Measurements from ENCODE around the gene MEI4. TPM values are rescaled to one million over a fixed set of nuclear protein-coding genes. Genes with fewer than 3 reads are reported as not detected.
"Not testable (repeated sequence)": the region's sequence is repeated elsewhere in the genome, so short reads cannot be mapped to it uniquely, and the experiment has no call there.

The MEI4 gene
- polyA plus RNA-seq, 4 donors = 0.01 to 0.09 TPM; not detected in 2

GRCh38 chr6:77813090-77813489 is 160.3 kb downstream of the MEI4 start:
- Histone ChIP-seq H3K27ac (ENCODE audit: low read depth in 1 of 3, low read length in 2 of 3) (no peak overlapping the region), H3K36me3 (ENCODE audit: control insufficient read depth in 3 of 3, insufficient read depth in 2 of 3, low read depth in 1 of 3, low read length in 3 of 3) (no peaks in the 10 kb centered on the region), H3K9me3 (ENCODE audit: control insufficient read depth in 2 of 2, insufficient read depth in 1 of 2, low read depth in 1 of 2, low read length in 1 of 2) (no peaks in the 10 kb centered on the region), H3K4me3 (ENCODE audit: low read depth in 1 of 3, low read length in 3 of 3) (no peak overlapping the region), H3K4me1 (ENCODE audit: control insufficient read depth in 3 of 3, insufficient read depth in 2 of 3, low read depth in 1 of 3, low read length in 2 of 3) (peaks cover 0 to 16% (median 2%) of the 10 kb centered on the region in 3 donors), H3K27me3 (ENCODE audit: control insufficient read depth in 3 of 3, insufficient read depth in 3 of 3, low read length in 3 of 3) (no peaks in the 10 kb centered on the region)
- 92 to 100% (median 93%) methylated on average over 1 of the region's 1 CpG for WGBS, 3 donors
- no peak for DNase-seq
- no peak for FAIRE-seq

- H3K9me3 ChIP-seq (ENCODE audit: control insufficient read depth in 2 of 2, insufficient read depth in 1 of 2, low read depth in 1 of 2, low read length in 1 of 2) = no peaks in the 10 kb centered on the region
- FAIRE-seq (no peak), DNase-seq (peak; percentile 41 to 47)
- no peak overlapping the region for H3K27ac ChIP-seq (ENCODE audit: low read depth in 1 of 3, low read length in 2 of 3)
- H3K4me1 ChIP-seq (ENCODE audit: control insufficient read depth in 3 of 3, insufficient read depth in 2 of 3, low read depth in 1 of 3, low read length in 2 of 3) = peaks cover 0 to 16% (median 2%) of the 10 kb centered on the region in 3 donors
- no peak overlapping the region for H3K4me3 ChIP-seq (ENCODE audit: low read depth in 1 of 3, low read length in 3 of 3)
- no peaks in the 10 kb centered on the region for H3K36me3 ChIP-seq (ENCODE audit: control insufficient read depth in 3 of 3, insufficient read depth in 2 of 3, low read depth in 1 of 3, low read length in 3 of 3)
- WGBS, 3 donors = 28 to 70% (median 48%) methylated on average over 1 of the region's 1 CpG
- no peaks in the 10 kb centered on the region for H3K27me3 ChIP-seq (ENCODE audit: control insufficient read depth in 3 of 3, insufficient read depth in 3 of 3, low read length in 3 of 3)
These were observed 161.3 kb downstream of the MEI4 start for GRCh38 chr6:77814119-77814518.

GRCh38 chr6:77815531-77815930 is 162.7 kb downstream of the MEI4 start:
- FAIRE-seq (no peak), DNase-seq (no peak)
- Histone ChIP-seq H3K27ac (ENCODE audit: low read depth in 1 of 3, low read length in 2 of 3) (no peak overlapping the region), H3K4me3 (ENCODE audit: low read depth in 1 of 3, low read length in 3 of 3) (no peak overlapping the region), H3K36me3 (ENCODE audit: control insufficient read depth in 3 of 3, insufficient read depth in 2 of 3, low read depth in 1 of 3, low read length in 3 of 3) (no peaks in the 10 kb centered on the region), H3K9me3 (ENCODE audit: control insufficient read depth in 2 of 2, insufficient read depth in 1 of 2, low read depth in 1 of 2, low read length in 1 of 2) (no peaks in the 10 kb centered on the region), H3K27me3 (ENCODE audit: control insufficient read depth in 3 of 3, insufficient read depth in 3 of 3, low read length in 3 of 3) (no peaks in the 10 kb centered on the region), H3K4me1 (ENCODE audit: control insufficient read depth in 3 of 3, insufficient read depth in 2 of 3, low read depth in 1 of 3, low read length in 2 of 3) (peaks cover 0 to 16% (median 2%) of the 10 kb centered on the region in 3 donors)

- Histone ChIP-seq H3K27ac (ENCODE audit: low read depth in 1 of 3, low read length in 2 of 3) (no peak overlapping the region), H3K4me1 (ENCODE audit: control insufficient read depth in 3 of 3, insufficient read depth in 2 of 3, low read depth in 1 of 3, low read length in 2 of 3) (peaks cover 0 to 16% (median 2%) of the 10 kb centered on the region in 3 donors), H3K4me3 (ENCODE audit: low read depth in 1 of 3, low read length in 3 of 3) (no peak overlapping the region), H3K27me3 (ENCODE audit: control insufficient read depth in 3 of 3, insufficient read depth in 3 of 3, low read length in 3 of 3) (no peaks in the 10 kb centered on the region), H3K36me3 (ENCODE audit: control insufficient read depth in 3 of 3, insufficient read depth in 2 of 3, low read depth in 1 of 3, low read length in 3 of 3) (no peaks in the 10 kb centered on the region), H3K9me3 (ENCODE audit: control insufficient read depth in 2 of 2, insufficient read depth in 1 of 2, low read depth in 1 of 2, low read length in 1 of 2) (no peaks in the 10 kb centered on the region)
- 89 to 96% (median 91%) methylated on average over 2 of the region's 2 CpGs for WGBS, 3 donors
- FAIRE-seq = no peak
- DNase-seq = no peak
These were observed 164.0 kb downstream of the MEI4 start for GRCh38 chr6:77816766-77817270.

GRCh38 chr6:77822265-77822664 is 169.4 kb downstream of the MEI4 start:
- WGBS, 3 donors = 47 to 80% (median 61%) methylated on average over 2 of the region's 2 CpGs

GRCh38 chr6:77825204-77825603 is 172.4 kb downstream of the MEI4 start:
- Histone ChIP-seq H3K36me3 (ENCODE audit: control insufficient read depth in 3 of 3, insufficient read depth in 2 of 3, low read depth in 1 of 3, low read length in 3 of 3) (no peaks in the 10 kb centered on the region), H3K9me3 (ENCODE audit: control insufficient read depth in 2 of 2, insufficient read depth in 1 of 2, low read depth in 1 of 2, low read length in 1 of 2) (no peaks in the 10 kb centered on the region), H3K27ac (ENCODE audit: low read depth in 1 of 3, low read length in 2 of 3) (no peak overlapping the region), H3K27me3 (ENCODE audit: control insufficient read depth in 3 of 3, insufficient read depth in 3 of 3, low read length in 3 of 3) (no peaks in the 10 kb centered on the region), H3K4me3 (ENCODE audit: low read depth in 1 of 3, low read length in 3 of 3) (no peak overlapping the region), H3K4me1 (ENCODE audit: control insufficient read depth in 3 of 3, insufficient read depth in 2 of 3, low read depth in 1 of 3, low read length in 2 of 3) (no peaks in the 10 kb centered on the region)
- WGBS, 3 donors = 54 to 67% (median 63%) methylated on average over 2 of the region's 2 CpGs
- FAIRE-seq (no peak), DNase-seq (no peak)

More at GRCh38 chr6:77822265-77822664, 169.4 kb downstream of the MEI4 start:
- no peak overlapping the region for H3K27ac ChIP-seq (ENCODE audit: low read depth in 1 of 3, low read length in 2 of 3)
- H3K9me3 ChIP-seq (ENCODE audit: control insufficient read depth in 2 of 2, insufficient read depth in 1 of 2, low read depth in 1 of 2, low read length in 1 of 2) = no peaks in the 10 kb centered on the region
- H3K27me3 ChIP-seq (ENCODE audit: control insufficient read depth in 3 of 3, insufficient read depth in 3 of 3, low read length in 3 of 3) = no peaks in the 10 kb centered on the region
- FAIRE-seq = no peak
- H3K36me3 ChIP-seq (ENCODE audit: control insufficient read depth in 3 of 3, insufficient read depth in 2 of 3, low read depth in 1 of 3, low read length in 3 of 3) = no peaks in the 10 kb centered on the region
- peaks cover 0 to 3% (median 0%) of the 10 kb centered on the region in 3 donors for H3K4me1 ChIP-seq (ENCODE audit: control insufficient read depth in 3 of 3, insufficient read depth in 2 of 3, low read depth in 1 of 3, low read length in 2 of 3)
- no peak for DNase-seq
- no peak overlapping the region for H3K4me3 ChIP-seq (ENCODE audit: low read depth in 1 of 3, low read length in 3 of 3)

- Histone ChIP-seq H3K9me3 (ENCODE audit: control insufficient read depth in 2 of 2, insufficient read depth in 1 of 2, low read depth in 1 of 2, low read length in 1 of 2) (no peaks in the 10 kb centered on the region), H3K4me3 (ENCODE audit: low read depth in 1 of 3, low read length in 3 of 3) (no peak overlapping the region), H3K27ac (ENCODE audit: low read depth in 1 of 3, low read length in 2 of 3) (no peak overlapping the region), H3K36me3 (ENCODE audit: control insufficient read depth in 3 of 3, insufficient read depth in 2 of 3, low read depth in 1 of 3, low read length in 3 of 3) (no peaks in the 10 kb centered on the region), H3K4me1 (ENCODE audit: control insufficient read depth in 3 of 3, insufficient read depth in 2 of 3, low read depth in 1 of 3, low read length in 2 of 3) (peaks cover 0 to 3% (median 0%) of the 10 kb centered on the region in 3 donors), H3K27me3 (ENCODE audit: control insufficient read depth in 3 of 3, insufficient read depth in 3 of 3, low read length in 3 of 3) (no peaks in the 10 kb centered on the region)
- no peak for FAIRE-seq
- no peak for DNase-seq
These were observed 176.9 kb downstream of the MEI4 start for GRCh38 chr6:77829736-77830135.

GRCh38 chr6:77833749-77834148 is 180.9 kb downstream of the MEI4 start:
- not testable (repeated sequence) for H3K4me1 ChIP-seq (ENCODE audit: control insufficient read depth in 3 of 3, insufficient read depth in 2 of 3, low read depth in 1 of 3, low read length in 2 of 3); H3K4me3 ChIP-seq (ENCODE audit: low read depth in 1 of 3, low read length in 3 of 3); DNase-seq; H3K27me3 ChIP-seq (ENCODE audit: control insufficient read depth in 3 of 3, insufficient read depth in 3 of 3, low read length in 3 of 3); H3K9me3 ChIP-seq (ENCODE audit: control insufficient read depth in 2 of 2, insufficient read depth in 1 of 2, low read depth in 1 of 2, low read length in 1 of 2); H3K27ac ChIP-seq (ENCODE audit: low read depth in 1 of 3, low read length in 2 of 3); H3K36me3 ChIP-seq (ENCODE audit: control insufficient read depth in 3 of 3, insufficient read depth in 2 of 3, low read depth in 1 of 3, low read length in 3 of 3); FAIRE-seq
- WGBS, 3 donors = 91 to 98% (median 94%) methylated on average over 2 of the region's 2 CpGs

- no peaks in the 10 kb centered on the region for H3K36me3 ChIP-seq (ENCODE audit: control insufficient read depth in 3 of 3, insufficient read depth in 2 of 3, low read depth in 1 of 3, low read length in 3 of 3)
- peak overlapping the region in 1 of 3 donors; percentile 32 for H3K27ac ChIP-seq (ENCODE audit: low read depth in 1 of 3, low read length in 2 of 3)
- FAIRE-seq = no peak
- H3K4me1 ChIP-seq (ENCODE audit: control insufficient read depth in 3 of 3, insufficient read depth in 2 of 3, low read depth in 1 of 3, low read length in 2 of 3) = peaks cover 0 to 3% (median 0%) of the 10 kb centered on the region in 3 donors
- H3K27me3 ChIP-seq (ENCODE audit: control insufficient read depth in 3 of 3, insufficient read depth in 3 of 3, low read length in 3 of 3) = no peaks in the 10 kb centered on the region
- H3K4me3 ChIP-seq (ENCODE audit: low read depth in 1 of 3, low read length in 3 of 3) = no peak overlapping the region
- WGBS, 3 donors = 9 to 40% (median 24%) methylated on average over 4 of the region's 4 CpGs
- H3K9me3 ChIP-seq (ENCODE audit: control insufficient read depth in 2 of 2, insufficient read depth in 1 of 2, low read depth in 1 of 2, low read length in 1 of 2) = no peaks in the 10 kb centered on the region
- peak; percentile 85 to 92 for DNase-seq
These were observed 181.8 kb downstream of the MEI4 start for GRCh38 chr6:77834591-77834996.
